ENCODE results near the gene DYNC2H1.

The DYNC2H1 gene

DNA sequence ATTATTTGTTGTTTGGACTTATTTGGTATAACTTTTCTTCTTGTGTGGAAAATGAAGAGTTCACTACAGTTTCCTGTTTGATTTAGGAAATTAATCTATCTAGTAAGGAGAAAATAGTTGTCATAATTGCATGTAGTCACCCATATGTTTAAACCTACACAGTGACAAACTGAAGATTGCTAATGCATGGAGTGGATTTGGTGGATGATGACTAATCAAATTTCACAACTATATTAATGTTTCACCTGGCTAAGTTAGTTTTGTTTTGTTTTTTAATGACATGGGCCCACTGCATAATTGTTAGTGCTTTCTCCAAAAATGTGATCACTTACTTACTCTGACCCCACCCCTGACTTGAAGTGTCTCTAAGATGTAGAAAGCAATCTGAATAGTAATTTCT lies 170.6 kb downstream of the DYNC2H1 start:
- DNase-seq (ENCODE audit: low read depth) = no peak

DNA sequence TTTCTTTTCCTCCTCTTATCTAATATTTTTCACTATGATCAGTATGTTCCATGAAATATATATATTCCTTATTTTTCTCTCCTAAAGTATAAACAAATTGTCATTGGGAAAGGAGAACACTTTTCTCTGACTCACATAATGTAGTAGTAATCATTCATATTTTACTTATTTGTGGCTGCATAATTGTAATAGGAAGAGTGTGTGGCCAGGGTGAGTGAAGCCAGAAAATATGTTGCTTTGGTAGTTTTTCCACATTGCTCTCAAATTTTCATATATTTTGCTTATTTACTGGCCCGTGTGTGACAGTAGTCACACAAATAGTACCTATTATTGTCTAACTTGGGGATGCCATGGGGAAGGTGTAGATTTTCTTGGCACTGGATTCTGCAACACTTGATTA lies 172.1 kb downstream of the DYNC2H1 start:
- no peak for DNase-seq (ENCODE audit: low read depth)

DNA sequence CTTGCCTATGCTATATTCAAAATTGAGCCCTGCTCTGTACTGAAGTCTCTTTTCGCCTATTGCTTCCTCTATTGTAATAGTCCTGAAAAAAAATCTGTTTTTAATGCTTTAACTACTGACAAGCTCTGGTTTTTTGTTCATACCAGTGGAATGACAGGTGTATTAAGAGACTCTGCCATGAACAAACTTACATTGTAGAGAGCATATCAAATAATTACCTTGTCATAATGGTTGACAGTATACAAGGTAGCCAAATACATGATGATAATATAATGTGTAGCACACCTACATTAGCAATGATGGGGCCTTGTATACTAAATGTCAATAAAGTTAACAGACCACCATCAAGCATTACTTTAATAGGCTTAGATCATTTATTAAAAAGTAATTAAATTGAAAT lies 175.0 kb downstream of the DYNC2H1 start:
- DNase-seq (ENCODE audit: low read depth) = no peak

DNA sequence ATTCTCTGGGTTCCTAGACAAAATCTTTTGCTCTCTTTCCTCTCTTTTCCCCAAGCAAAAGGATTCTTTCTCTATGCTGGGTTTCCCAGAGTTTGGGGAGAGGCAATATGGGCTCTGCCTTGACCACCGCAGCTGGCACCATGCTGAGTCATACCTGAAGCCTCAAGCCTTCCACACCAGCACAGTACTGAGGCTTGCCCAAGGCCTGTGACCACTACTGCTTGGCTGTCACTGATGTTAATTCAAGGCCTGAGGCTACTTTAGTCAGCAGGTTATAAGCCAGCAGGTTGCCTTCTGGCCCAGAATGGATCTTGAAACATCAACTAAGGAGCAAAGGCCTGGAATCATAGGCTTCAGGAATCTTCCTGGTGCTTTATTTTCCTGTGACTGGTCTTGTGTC lies 185.3 kb downstream of the DYNC2H1 start:
- no peak for DNase-seq (ENCODE audit: low read depth)

DNA sequence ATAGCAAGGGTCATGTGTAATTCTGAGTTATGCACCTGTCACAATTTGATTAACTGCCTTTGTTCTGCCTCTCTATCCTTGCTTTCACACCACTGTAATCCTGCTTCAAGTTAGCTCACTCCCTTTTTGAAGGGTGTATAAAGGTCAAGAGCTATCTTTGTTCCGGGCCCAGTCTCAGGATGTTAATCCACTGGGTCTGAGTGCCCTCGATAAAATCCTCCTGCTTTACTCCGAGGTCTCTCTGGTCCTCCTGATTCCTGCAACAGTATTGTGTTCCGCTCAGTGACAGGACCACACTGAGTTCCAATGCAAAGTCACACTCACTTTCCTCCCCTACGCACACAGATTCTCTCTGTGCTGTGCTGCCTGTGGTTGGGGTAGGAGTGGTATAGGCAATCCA lies 186.5 kb downstream of the DYNC2H1 start:
- no peak for DNase-seq (ENCODE audit: low read depth)

DNA sequence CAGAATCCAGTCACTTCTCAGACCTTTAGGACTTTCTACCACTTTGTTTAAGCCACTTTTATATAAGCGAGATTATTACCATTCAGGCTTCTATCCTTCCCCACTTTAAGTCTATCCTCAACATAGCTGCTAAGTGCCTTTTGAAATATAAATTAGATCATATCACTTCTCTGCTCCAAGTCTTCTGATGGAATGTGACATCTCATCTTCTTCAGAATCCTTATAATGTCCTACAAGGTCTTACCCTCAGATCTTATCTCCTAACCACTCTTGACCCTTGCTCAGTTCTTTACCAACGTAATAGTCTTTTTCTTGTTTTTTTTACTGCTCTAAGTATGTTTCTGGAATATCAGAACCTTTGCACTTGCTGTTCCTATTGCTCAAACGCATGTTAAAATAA lies 188.7 kb downstream of the DYNC2H1 start:
- no peak for DNase-seq (ENCODE audit: low read depth)

DNA sequence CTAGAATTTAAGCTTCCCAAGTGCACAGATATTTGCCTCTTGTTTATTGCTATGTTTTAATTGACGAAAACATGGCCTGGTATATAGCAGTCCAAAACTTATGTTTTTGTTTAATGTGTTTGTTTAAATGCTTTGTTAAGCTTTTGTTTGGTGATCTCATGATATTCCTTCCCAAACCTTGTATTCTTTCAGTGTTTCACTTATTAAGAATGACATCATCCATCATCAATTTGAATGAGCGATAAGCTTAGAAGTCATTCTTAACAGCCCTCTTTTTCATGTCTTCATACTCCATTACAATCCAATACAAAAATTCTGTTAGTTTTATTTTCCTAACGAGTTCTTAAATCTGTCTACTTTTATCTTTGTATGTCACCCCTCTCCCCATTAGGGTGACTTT lies 206.0 kb downstream of the DYNC2H1 start:
- DNase-seq (ENCODE audit: low read depth) = no peak

DNA sequence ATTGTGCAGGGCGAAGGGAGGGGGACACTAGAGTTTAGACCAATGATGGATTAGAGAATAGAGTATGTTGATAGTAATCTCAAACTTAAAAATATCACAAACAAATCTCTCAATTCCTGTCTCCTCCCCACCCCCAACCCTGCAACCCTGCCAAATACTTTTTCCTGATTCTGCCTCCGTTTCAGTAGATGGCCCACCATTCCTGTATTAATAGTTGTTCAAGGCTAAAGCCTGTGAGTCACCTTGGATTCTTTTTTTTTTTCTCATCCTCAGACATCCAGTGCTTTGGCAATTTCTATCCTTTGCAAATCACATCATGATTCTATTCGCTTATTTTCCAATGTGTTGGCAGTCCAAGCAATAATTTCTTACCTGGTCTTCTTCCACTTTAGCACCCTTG lies 207.9 kb downstream of the DYNC2H1 start:
- no peak for DNase-seq (ENCODE audit: low read depth)

DNA sequence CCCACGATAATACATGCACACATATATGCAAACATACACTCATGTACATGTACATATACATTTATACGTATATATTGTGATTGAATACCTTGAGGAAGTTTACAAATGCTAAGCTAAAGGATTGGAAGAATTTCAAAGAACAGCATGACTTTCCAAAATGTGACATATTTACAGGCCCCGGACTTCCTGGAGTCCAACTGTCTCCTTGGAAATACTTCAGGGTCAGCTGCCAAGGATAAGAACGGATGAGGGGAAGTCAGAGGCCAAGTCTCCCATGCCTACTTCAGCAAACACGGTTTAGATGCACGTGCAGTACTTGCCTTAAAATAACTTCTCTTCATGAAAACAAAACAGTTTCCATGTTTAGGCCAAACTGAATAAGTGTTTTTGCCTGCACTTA lies 213.6 kb downstream of the DYNC2H1 start:
- DNase-seq (ENCODE audit: low read depth) = no peak

DNA sequence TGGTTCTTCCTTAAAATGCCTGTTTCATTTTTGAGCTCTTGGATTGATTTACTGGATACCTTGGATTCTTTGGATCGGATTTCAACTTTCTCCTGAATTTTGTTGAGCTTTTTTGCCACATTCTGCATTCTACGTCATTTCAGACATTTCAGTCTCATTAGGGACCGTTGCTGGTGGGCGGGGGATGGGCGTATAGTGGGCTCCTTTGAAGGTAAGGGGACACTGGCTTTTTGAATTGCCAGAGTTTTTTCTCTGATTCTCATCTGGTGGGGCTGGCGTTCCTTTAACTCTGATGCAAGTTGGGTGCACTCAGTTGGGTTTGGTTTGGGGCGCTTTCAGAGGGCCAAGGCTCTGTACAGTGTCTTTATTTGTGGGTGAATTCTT lies 216.5 kb downstream of the DYNC2H1 start:
- no peak for DNase-seq (ENCODE audit: low read depth)

DNA sequence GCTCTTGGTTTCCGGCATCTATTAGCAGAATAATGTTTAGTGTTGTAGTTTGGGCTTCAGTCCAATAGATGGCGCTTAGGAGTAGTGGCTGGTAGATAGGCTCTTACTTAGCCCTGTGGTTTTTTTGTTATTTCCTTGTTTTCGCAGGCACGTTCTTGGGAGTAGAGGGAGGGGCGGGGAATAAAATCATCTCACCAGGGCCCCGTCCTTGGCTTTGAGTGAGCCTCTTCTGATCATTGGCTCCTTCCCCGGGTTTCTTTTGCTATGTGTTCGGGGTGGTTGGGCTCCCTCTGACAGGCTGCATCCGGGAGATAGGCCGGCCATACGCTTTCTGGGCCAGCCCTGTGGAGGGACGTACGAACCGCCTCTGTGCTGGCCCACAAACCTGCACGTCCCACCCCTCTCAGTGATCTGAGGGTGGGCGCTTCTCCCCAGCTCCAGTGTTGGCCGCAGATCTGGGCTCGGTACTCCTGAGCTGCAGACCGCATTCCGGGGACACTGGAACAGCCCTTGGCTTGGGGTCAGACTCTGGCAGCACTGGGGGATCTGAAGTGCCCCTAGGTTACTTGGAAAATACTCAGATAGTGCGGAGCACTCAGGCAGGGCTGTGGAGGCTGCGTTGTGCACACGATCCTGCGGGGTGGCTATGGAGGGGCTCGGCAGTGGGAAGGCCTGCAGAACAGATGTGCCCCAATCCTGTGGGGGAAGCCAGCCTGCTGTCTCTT lies 217.0 kb downstream of the DYNC2H1 start:
- DNase-seq (ENCODE audit: low read depth) = no peak

DNA sequence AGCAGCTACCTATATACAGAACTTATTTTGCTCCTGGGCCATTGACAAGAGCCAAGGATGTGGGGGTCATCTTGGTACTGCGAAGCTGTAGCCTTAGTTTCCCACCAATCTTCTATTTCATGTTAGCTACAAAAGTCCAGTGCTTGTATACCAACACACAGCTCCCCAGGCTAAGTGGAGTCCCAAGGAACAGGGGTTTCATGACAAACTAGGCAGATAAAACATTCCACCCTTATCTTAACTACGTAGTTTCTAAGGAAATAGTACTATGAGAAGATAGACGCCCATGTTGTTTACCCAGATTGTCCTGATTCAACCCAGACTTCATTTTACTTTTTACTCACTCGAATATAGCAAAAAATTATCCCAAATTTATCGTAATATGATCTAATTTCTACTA lies 218.5 kb downstream of the DYNC2H1 start:
- DNase-seq (ENCODE audit: low read depth) = no peak

DNA sequence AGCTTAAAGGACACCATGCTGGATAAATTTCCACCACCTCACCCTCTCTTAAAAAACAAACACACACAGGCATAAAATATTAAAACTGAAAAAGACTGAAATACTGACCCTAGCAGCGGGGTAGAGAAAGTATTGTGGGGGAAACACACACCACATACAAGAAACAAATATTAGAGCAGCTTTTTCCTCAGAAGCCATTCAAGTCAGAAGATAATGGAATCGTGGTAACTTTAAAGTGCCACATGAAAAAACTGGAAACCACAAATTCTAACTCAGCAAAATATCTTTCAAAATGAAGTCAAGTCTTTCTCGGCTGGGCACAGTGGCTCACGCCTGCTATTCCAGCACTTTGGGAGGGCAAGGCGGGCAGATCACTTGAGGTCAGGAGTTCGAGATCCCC lies 223.2 kb downstream of the DYNC2H1 start:
- DNase-seq (ENCODE audit: low read depth) = no peak

DNA sequence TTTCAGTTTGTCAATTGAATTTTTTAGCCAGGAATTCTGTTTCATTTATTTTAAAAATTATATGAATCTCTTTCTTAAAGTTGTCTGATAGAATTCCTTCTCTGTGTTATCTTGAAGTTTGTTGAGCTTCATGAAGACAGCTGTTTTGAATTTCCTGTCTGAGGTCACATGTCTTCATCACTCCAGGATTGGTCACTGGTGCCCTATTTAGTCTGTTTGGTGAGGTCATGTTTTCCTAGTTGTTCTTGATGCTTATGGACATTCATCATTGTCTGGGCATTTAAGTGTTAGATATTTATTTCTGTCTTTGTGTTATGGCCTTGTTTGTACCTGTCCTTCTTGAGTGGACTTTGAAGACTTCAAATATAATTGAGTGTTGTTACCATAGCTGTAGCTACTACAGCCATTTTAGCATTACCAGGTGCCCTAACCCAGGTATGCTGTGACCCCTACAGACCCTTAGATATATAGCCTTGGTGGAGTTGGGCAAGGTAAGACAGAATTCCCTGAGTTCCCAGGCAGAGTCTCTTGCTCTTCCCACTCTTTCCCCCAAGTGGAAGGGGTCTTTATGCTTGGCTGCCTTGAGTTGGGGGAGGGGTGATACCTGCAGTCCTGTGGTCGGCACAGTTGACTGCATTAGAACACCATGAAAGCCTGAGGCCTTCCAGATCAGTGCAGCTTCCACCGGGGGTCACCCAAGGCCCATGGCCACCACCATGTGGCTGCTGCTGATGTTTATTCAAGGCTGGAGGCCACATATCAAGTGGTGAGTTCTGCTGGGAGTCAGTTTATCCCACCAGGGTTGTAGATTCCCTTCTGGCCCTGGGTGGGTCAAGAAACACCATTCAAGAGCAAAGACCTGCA lies 229.6 kb downstream of the DYNC2H1 start:
- DNase-seq (ENCODE audit: low read depth) = no peak

DNA sequence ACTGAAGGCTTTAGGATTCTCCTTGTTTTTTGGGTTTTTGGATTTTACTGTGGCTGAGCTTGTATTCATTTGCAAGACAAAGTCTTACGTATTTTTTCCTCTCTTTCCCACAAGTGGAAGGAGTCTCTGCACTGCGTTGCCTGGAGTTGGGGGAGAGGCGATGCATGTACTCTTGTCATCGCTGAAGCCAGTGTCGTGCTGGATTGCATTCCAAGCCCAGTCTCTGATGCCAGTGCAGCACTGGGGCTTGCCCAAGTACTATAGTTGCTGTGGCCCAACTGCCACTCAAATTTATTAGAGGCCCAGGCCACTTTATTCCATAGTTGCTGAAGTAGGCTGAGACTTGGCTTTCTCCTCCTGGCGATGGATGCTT lies 230.2 kb downstream of the DYNC2H1 start:
- DNase-seq (ENCODE audit: low read depth) = no peak

DNA sequence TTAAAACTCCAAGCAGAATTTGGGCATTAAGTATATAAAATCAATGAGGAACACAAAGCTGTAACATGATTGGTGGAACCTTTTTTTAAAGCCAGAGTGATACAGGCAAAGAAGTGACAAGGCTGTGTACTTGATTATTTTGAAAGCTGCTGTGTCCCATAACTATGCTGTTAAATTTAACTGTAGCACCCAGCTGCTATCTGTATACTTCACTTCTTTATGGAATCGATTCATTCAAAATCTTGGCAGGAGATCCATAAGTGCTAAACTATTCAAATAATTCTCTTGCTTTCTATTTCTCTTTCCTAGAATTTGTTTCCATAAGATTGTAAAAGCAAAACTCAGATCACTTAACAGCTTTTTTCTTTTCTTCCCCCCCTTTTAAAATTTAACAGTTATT lies 231.7 kb downstream of the DYNC2H1 start:
- no peak for DNase-seq (ENCODE audit: low read depth)

DNA sequence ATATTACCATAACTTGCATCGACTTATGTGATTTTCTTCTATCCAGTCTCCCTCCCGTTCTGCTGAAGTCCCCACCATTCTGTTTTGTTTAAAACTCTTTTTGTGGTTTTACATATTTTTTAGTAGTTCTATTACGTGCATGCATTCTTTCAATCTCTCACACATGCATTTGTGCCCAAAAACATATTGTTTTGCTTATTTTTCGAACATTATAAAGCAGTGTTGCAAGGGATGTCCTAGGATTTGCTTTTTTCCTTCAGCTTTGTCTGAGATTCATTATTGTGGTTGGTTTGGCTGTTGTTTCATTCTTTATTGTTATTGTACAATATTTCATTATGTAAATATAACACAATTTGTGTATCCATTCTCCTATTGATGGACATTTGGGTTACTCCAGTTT lies 235.7 kb downstream of the DYNC2H1 start:
- no peak for DNase-seq (ENCODE audit: low read depth)

DNA sequence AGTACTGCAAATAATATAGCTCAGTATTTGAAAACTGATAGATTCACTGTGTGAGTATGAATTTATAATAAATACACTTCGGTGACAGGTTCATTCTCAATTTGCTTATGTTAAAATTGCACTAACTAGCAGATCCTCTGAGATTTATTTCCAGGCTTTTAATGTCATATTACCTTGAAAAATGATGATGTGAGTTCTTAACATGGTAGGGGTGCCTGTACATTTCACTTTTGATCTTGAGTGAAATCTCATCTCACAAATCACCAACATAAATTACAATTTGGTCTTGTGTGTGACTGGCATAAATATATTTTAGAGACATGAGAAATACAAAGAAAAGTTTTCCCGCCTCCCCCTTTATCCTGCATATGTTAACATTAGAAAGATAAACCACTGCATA lies 240.4 kb downstream of the DYNC2H1 start:
- no peak for DNase-seq (ENCODE audit: low read depth)

DNA sequence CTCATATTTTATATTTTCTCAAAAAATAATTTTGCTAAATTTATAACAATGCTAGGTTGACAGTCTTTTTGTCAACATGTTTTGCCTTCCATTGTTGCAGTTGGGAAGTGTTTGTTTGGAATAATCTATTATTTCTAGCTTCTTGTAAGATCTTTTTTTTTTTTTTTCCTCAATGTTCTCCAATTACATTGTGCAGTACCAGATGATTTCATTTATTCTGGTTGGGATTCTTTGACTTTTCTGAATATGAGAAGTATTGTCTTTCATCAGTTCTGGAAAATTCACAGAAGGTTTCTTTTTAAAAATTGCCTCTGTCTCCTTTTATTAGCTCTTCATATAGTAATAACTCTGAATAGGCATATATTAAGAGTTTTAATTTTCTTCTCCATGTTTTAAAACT lies 245.4 kb downstream of the DYNC2H1 start:
- DNase-seq (ENCODE audit: low read depth) = no peak

DNA sequence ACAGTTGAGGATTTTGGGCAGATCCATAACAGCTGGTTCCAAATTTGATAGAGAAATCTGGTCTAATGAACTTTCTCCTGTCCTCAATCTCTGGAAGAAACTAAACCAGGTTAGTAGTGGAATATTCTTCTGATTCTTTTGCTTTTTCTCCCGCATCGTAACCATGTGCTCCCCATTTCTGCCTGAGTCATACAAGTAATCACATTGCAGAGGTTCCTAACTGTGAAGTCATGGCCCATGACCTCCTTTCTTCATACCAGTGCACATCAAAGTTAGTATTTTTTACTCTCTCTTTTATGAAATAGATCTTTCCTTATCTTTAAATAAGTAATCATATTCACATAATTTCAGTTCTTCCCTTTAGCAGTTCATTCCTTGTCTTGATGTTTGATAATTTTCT lies 249.0 kb downstream of the DYNC2H1 start:
- DNase-seq (ENCODE audit: low read depth) = no peak

DNA sequence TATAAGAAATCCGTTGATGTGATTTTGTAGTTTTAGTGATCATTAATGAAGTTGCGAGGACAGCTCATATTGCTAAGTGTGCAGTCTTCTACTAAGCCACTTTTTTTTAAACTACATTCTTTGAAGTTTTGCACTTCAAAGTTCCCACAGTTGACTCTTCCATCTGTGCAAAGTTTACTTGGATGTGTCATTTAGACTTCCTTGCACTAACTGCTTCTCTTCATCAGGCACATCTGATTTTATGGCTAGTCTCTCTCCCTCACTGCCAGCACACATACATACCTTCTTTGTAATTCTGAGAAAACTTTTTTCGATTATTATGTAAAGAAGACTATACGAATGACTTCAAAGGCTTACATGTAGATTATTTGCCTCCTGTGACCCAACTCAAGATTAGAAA lies 250.0 kb downstream of the DYNC2H1 start:
- no peak for DNase-seq (ENCODE audit: low read depth)

DNA sequence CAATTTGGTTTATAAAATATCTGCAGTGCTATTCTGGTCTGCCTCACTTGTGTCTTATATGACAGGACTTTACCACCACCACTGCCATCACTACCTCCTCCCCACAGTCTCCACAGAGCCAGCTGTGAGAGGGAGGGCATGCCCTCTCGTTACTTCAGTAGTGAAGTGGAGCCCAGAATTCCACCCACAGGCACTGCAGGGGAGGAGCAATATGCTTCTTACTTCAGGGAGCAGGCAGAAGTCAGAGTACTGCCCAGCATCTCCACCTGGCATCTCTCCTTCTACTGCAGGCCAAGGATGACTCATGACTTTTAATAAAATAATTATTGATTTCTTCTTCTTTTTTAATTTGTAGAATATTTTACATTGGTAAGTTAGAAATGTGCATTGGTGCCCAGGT lies 255.5 kb downstream of the DYNC2H1 start:
- DNase-seq (ENCODE audit: low read depth) = no peak

DNA sequence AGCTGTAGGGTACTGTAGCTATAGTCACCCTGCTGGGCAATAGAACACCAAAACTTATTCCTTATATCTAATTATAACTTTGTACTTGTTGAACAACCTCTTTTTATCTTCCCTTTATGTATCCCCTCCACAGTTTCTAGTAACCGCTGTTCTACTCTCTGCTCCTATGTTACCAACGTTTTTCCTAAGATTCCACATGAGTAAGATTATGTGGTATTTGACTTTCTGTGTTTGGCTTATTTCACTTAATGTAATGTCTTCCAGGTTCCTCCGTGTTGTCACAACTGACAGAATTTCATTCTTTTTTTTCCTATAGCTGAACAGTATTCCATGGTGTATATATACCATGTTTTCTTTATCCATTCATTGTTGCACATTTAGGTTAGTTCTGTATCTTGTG lies 258.4 kb downstream of the DYNC2H1 start:
- DNase-seq (ENCODE audit: low read depth) = no peak

DNA sequence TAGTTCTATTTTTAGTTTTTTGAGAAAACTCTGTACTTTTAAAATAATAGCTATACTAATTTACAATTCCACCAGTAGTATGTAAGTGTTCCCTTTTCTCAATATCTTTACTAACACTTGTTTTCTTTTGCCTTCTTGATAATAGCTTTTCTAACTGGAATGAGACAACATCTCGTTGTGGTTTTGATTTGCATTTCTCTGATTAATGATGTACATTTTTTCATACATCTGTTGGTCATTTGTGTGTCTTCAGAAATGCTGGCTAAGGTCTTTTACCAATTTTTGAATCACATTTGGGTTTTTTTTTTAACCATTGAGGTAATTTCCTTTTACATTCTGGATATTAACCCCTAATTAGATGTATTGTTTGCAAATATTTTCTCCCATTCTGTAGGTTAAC lies 258.9 kb downstream of the DYNC2H1 start:
- no peak for DNase-seq (ENCODE audit: low read depth)
